Right lobe of liver (tissue), 6 donors: ENCODE results near the gene PRKAG2. TPM values are rescaled to one million over a fixed set of nuclear protein-coding genes. Genes with fewer than 3 reads are reported as not detected.

Source experiments
- ATAC-seq, 4 donors: fragments of 200-7000 bp; cut with Tn5 transposase; one replicate each; pipeline ENCODE4 v1.9.1; 2020; ENCODE audit warnings: mild to moderate bottlenecking in 4 of 4, moderate library complexity in 4 of 4
- DNase-seq, 3 donors: peaks; one replicate each; pipeline ENCODE4 v3.0.0-alpha.2; 2020
- H3K27ac ChIP-seq, 3 donors: fragments of 200-600 bp; one replicate each; pipeline ENCODE4 v1.8.0; 2022
- H3K27me3 ChIP-seq, 2 donors: fragments of 200-600 bp; one replicate each; pipeline ENCODE4 v1.8.0; 2022
- H3K36me3 ChIP-seq, 4 donors: fragments of 200-600 bp; sonication (generic) in 1 of 4; one replicate each; pipeline versions ENCODE4 v1.5.1 to v1.8.0; 2017 to 2022; ENCODE audit warnings: control low read depth in 1 of 4
- H3K4me1 ChIP-seq, 4 donors: fragments of 200-600 bp; sonication (generic) in 1 of 4; one replicate each; pipeline versions ENCODE4 v1.5.1 to v1.8.0; 2017 to 2022; ENCODE audit warnings: control low read depth in 1 of 4
- H3K4me3 ChIP-seq, 3 donors: fragments of 200-600 bp; one replicate each; pipeline ENCODE4 v1.8.0; 2022
- H3K9me3 ChIP-seq, 4 donors: fragments of 200-600 bp; sonication (generic) in 1 of 4; one replicate each; pipeline versions ENCODE4 v1.5.1 to v1.8.0; 2017 to 2022; ENCODE audit warnings: control low read depth in 1 of 4
- POLR2A ChIP-seq: fragments of 450-650 bp; IDR thresholded peaks from one replicate; pipeline ENCODE4 v1.6.1; 2017; ENCODE audit warnings: antibody characterized with exemption, mild to moderate bottlenecking
- WGBS: methylation state at CpG from one replicate; pipeline ENCODE4 v1.1.6; 2018; ENCODE audit warnings: low coverage, low lambda C conversion rate; ENCODE audit not compliant: insufficient coverage; ENCODE audit errors: missing lambda C conversion rate; 5-methylcytosine and 5-hydroxymethylcytosine counted together
- intact Hi-C, 2 donors: fragments of 100-400 bp; cut with DNase I; formaldehyde crosslinking; loops; one replicate each; pipeline versions ENCODE4 v1.11.2 to v1.14.1; 2022
- total RNA-seq, 6 experiments: library from RNA; depleted of rRNA in 2 of 6; stranded (reverse); fragments of >200 nt in 2 of 6; fragmentation: NEBNext Ultra II Directional in 3 of 6; extraction: Animal tissue kit (Norgen Biotek cat#: 25700) in 3 of 6; gene quantifications; one replicate each; pipeline versions ENCODE4 v1.1.0 to v1.2.4, GENCODE V29; 2016 to 2023
- TF ChIP-seq, protein P1 (sequence below), 4 donors: fragments of 200-600 bp in 3 of 4; fragments of 450-650 bp in 1 of 4; IDR thresholded peaks; one replicate each; pipeline versions ENCODE4 v1.5.1 to v1.8.0; 2016 to 2022; ENCODE audit warnings: antibody characterized with exemption in 4 of 4, mild to moderate bottlenecking in 2 of 4
- donor health status: DM: no; HTN: yes; CAD: no.
- donor health status: DM: no; HTN: no; CAD: no.
- donor health status: DM: no; HTN: no; CAD: no.
- donor health status: DM: no; HTN: yes; CAD: no.
- donor health status: DM: no; HTN: yes; CAD: no.

The PRKAG2 gene
- total RNA-seq, 6 experiments from 2014 or later = 20.6 to 63.6 (median 29.5) TPM

DNA sequence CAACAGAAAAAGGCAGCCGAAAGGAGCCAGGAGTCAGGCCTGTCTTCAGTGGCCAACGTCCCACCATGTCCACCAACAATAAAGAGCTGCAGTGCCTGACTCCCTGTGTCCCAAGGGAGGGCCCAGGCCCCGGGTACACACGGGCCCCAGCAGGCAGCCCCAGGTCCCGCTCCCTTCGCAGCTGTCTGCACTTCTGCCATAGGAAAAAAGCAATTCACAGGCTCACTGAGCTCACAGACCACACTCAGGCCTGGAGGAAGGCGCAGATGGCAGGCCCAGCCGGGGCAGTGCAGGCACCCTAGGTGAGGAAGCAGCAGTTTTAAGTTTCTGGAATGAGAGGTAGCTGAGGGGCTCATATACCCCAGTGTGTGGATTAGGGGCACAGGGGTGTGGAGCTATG, 100.5 kb downstream of the PRKAG2 start:
- peak in 1 of 4 donors; percentile 2 for ATAC-seq
- intact Hi-C loops = no loop called here

DNA sequence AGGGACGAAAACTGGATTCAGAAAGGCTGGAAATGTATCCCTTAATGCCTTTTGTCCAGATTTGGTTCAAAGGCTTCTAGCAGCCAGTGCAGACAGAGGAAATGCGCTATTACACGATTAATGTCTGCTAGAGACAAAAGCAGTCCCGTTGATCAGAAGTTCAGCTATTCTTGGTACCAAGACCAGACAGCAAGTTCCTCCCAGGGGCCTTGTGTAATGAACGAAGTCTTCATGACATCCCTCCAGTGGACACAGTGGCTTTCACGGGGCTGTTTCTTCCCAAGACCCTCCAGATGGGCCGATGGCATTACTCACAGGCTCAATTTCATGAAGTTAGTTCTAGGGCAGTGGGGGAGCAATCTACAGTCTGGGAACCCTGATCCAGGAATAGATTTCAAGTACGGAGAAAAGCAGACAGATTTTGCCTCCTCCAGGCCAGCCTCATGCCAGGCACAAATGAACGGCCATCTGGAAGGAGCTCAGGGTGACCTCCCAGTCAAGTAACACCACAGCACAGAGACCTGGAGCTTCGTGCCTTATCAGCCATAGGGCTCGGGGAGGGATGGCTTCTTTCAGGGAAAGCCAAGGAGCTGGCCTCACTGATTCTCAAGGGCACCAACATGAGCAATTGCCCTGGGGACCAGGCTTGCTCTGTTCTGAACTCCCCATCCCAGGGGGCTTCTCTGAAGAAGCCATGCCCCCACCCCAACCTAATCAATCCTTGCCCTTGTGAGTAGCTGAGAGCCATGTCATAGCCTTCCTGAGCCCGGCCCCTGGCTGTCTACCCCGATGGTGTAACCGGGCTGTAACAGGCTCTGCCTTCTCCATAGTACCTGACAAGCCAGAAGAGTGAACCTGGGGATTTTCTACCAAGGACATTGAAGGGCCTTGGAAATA, 101.1 kb downstream of the PRKAG2 start:
- WGBS = 87% methylated on average over 12 of the region's 14 CpGs
- intact Hi-C loops = no loop called here
- ATAC-seq = no peak

More for the DNA sequence above, 100.5 kb downstream of the PRKAG2 start:
- no peaks in the 10 kb centered on the region for H3K27me3 ChIP-seq
- peaks cover 0 to 8% (median 1%) of the 10 kb centered on the region in 4 donors for H3K4me1 ChIP-seq
- DNase-seq = peak in 1 of 3 donors; percentile 27
- peaks cover 0 to 33% (median 12%) of the 10 kb centered on the region in 4 donors for H3K36me3 ChIP-seq
- no peaks in the 10 kb centered on the region for H3K9me3 ChIP-seq
- no peak overlapping the region for H3K4me3 ChIP-seq
- TF ChIP-seq POLR2A = no peak
- TF ChIP-seq, protein P1, sequence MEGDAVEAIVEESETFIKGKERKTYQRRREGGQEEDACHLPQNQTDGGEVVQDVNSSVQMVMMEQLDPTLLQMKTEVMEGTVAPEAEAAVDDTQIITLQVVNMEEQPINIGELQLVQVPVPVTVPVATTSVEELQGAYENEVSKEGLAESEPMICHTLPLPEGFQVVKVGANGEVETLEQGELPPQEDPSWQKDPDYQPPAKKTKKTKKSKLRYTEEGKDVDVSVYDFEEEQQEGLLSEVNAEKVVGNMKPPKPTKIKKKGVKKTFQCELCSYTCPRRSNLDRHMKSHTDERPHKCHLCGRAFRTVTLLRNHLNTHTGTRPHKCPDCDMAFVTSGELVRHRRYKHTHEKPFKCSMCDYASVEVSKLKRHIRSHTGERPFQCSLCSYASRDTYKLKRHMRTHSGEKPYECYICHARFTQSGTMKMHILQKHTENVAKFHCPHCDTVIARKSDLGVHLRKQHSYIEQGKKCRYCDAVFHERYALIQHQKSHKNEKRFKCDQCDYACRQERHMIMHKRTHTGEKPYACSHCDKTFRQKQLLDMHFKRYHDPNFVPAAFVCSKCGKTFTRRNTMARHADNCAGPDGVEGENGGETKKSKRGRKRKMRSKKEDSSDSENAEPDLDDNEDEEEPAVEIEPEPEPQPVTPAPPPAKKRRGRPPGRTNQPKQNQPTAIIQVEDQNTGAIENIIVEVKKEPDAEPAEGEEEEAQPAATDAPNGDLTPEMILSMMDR (IDR thresholded peaks at IDR 0.05) = no peak
- H3K27ac ChIP-seq = no peak overlapping the region
- 100% methylated on average over 1 of the region's 8 CpGs for WGBS

DNA sequence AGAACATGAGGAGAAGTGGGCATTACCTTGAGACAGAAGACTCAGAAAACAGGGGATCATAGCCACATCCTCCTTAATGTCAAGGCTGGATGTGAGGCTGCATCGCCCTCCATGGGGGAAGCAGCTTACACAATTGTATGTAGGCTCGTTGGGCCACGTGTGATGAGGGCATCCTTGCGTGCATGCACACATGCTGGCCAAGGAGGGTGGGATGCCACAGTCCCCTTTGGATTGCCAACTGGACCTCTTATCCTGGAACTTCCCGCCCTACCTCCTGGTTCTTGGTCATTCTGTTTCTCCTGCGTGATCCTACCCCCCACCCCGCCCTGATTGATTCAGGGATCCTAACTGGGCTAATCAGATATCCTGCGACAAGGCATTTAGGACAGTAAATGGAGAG, 102.0 kb downstream of the PRKAG2 start:
- H3K36me3 ChIP-seq = peaks cover 0 to 28% (median 8%) of the 10 kb centered on the region in 4 donors
- no peak for ATAC-seq
- WGBS = 100% methylated on average over 1 of the region's 8 CpGs
- no peaks in the 10 kb centered on the region for H3K9me3 ChIP-seq
- peak in 1 of 3 donors; percentile 42 for DNase-seq
- no peak overlapping the region for H3K4me3 ChIP-seq
- no peaks in the 10 kb centered on the region for H3K27me3 ChIP-seq
- intact Hi-C loops = no loop called here
- TF ChIP-seq, protein P1 (IDR thresholded peaks at IDR 0.05) = no peak
- no peak for TF ChIP-seq POLR2A
- peaks cover 0 to 8% (median 1%) of the 10 kb centered on the region in 4 donors for H3K4me1 ChIP-seq
- H3K27ac ChIP-seq = no peak overlapping the region

More for the DNA sequence above, 101.1 kb downstream of the PRKAG2 start:
- peak in 1 of 3 donors; percentile 27 for DNase-seq
- TF ChIP-seq, protein P1 (IDR thresholded peaks at IDR 0.05) = no peak
- no peak for TF ChIP-seq POLR2A
- no peaks in the 10 kb centered on the region for H3K9me3 ChIP-seq
- H3K4me3 ChIP-seq = no peak overlapping the region
- no peaks in the 10 kb centered on the region for H3K27me3 ChIP-seq
- H3K4me1 ChIP-seq = peaks cover 0 to 8% (median 1%) of the 10 kb centered on the region in 4 donors
- peaks cover 0 to 36% (median 10%) of the 10 kb centered on the region in 4 donors for H3K36me3 ChIP-seq
- no peak overlapping the region for H3K27ac ChIP-seq

DNA sequence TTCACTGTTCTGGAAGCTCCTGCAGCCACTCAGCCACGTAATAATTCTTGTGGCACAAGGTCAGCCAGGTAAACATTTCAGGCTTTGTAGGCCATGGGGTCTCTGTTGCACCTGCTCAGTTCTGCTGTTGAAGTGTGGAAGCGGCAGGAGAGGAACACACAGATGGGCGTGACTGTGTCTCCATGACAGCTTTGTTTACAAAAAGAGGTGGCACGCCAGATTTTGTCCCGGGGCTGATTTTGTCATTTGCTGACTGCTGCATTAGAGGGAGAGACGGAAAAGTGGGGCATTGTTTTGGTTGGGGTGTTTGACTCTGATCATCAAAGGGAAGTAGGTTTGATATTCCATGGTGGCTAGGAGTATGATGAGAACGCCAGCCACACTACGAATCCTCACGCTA, 103.1 kb downstream of the PRKAG2 start:
- Histone ChIP-seq H3K4me1 (peaks cover 0 to 8% (median 1%) of the 10 kb centered on the region in 4 donors), H3K36me3 (peaks cover 0 to 26% (median 7%) of the 10 kb centered on the region in 4 donors), H3K27ac (no peak overlapping the region), H3K27me3 (no peaks in the 10 kb centered on the region), H3K9me3 (no peaks in the 10 kb centered on the region), H3K4me3 (no peak overlapping the region)
- peak in 1 of 3 donors; percentile 39 for DNase-seq
- TF ChIP-seq POLR2A = no peak
- TF ChIP-seq, protein P1 (IDR thresholded peaks at IDR 0.05) = no peak
- WGBS = 65% methylated on average over 8 of the region's 9 CpGs
- ATAC-seq = peak; percentile 44 to 72 (median 58)
- intact Hi-C loops = no loop called here
